ENCODE results near the gene TMEM256.

GRCh38 chr17:7403977-7404736 lies at the start of gene TMEM256:
- TF ChIP-seq EZH2 (IDR thresholded peaks at IDR 0.05; ENCODE audit: borderline replicate concordance, low read depth, low read length, poor library complexity, severe bottlenecking), result no peak
- TF ChIP-seq CTCF (conservative IDR thresholded peaks at IDR 0.05; ENCODE audit: low read depth, low read length), result no peak

All from A673 (cell line).